Keratinocyte (primary cell): ENCODE data around the gene KCNT2.

Experiments
- EZH2 ChIP-seq: IDR thresholded peaks from one replicate; pipeline ENCODE4 v1.6.1; 2012; ENCODE audit warnings: inconsistent platforms, mild to moderate bottlenecking, low read length, moderate library complexity
- TF ChIP-seq, protein P1 (sequence below), 3 experiments: IDR thresholded peaks in 1 of 3; conservative IDR thresholded peaks in 1 of 3; optimal IDR thresholded peaks in 1 of 3; 2 replicates in 2 of 3; 3 replicates in 1 of 3; pipeline versions ENCODE3 to v1.5.1; 2011; ENCODE audit warnings: low read length in 3 of 3, mild to moderate bottlenecking in 3 of 3, moderate library complexity in 2 of 3, control low read depth in 1 of 3, inconsistent platforms in 1 of 3; ENCODE audit not compliant: insufficient read depth in 2 of 3; ENCODE audit errors: extremely low read depth in 1 of 3

DNA sequence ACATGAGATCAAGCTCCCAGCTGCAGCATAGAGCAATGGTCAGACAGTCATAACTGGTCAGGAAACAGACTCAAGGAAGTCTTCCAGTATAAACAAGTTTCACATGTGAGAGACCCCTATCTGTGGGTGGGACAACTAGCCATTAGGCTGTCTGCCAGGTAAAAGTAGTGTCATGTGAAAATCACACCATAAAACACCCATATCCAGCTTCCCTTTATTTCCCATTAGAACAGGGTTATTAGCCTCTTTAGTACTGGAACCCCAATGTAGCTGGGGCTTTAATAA lies 426.7 kb downstream of the KCNT2 start:
- TF ChIP-seq, protein P1, sequence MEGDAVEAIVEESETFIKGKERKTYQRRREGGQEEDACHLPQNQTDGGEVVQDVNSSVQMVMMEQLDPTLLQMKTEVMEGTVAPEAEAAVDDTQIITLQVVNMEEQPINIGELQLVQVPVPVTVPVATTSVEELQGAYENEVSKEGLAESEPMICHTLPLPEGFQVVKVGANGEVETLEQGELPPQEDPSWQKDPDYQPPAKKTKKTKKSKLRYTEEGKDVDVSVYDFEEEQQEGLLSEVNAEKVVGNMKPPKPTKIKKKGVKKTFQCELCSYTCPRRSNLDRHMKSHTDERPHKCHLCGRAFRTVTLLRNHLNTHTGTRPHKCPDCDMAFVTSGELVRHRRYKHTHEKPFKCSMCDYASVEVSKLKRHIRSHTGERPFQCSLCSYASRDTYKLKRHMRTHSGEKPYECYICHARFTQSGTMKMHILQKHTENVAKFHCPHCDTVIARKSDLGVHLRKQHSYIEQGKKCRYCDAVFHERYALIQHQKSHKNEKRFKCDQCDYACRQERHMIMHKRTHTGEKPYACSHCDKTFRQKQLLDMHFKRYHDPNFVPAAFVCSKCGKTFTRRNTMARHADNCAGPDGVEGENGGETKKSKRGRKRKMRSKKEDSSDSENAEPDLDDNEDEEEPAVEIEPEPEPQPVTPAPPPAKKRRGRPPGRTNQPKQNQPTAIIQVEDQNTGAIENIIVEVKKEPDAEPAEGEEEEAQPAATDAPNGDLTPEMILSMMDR (optimal IDR thresholded peaks at IDR 0.05 in 1 of 3, IDR thresholded peaks at IDR 0.05 in 1 of 3, conservative IDR thresholded peaks at IDR 0.05 in 1 of 3; ENCODE audit: extremely low read depth in 1 of 3, insufficient read depth in 2 of 3, low read length in 3 of 3): no peak
- no peak for TF ChIP-seq EZH2
